ENCODE results near the gene DIS3L2.

Gene DIS3L2

GRCh38 chr2:232315049-232315922 lies 353.8 kb downstream of the DIS3L2 start:
- Histone ChIP-seq H3K79me2 (peaks cover 17% of the 10 kb centered on the region), H3K4me3 (ENCODE audit: low read depth, low read length) (no peak overlapping the region), H3K9ac (no peak overlapping the region), H2AFZ (no peak overlapping the region), H3K27ac (peak overlapping the region; percentile 22), H3K27me3 (ENCODE audit: control insufficient read depth, insufficient read depth, low read length) (no peaks in the 10 kb centered on the region), H3K9me3 (ENCODE audit: control insufficient read depth, low read length) (no peaks in the 10 kb centered on the region), H3K4me1 (peaks cover 20% of the 10 kb centered on the region), H3K4me2 (ENCODE audit: low read length) (no peak overlapping the region), H3K36me3 (ENCODE audit: control insufficient read depth, insufficient read depth, low read length) (no peaks in the 10 kb centered on the region)
- TF ChIP-seq CTCF (IDR thresholded peaks at IDR 0.05) = no peak

GRCh38 chr2:232315923-232316299 lies 354.4 kb downstream of the DIS3L2 start:
- H3K4me2 ChIP-seq (ENCODE audit: low read length) = no peak overlapping the region
- H3K27me3 ChIP-seq (ENCODE audit: control insufficient read depth, insufficient read depth, low read length) = no peaks in the 10 kb centered on the region
- H3K9ac ChIP-seq = no peak overlapping the region
- peaks cover 15% of the 10 kb centered on the region for H3K4me1 ChIP-seq
- H2AFZ ChIP-seq = no peak overlapping the region
- H3K27ac ChIP-seq = peak overlapping the region; percentile 26
- H3K36me3 ChIP-seq (ENCODE audit: control insufficient read depth, insufficient read depth, low read length) = no peaks in the 10 kb centered on the region
- H3K79me2 ChIP-seq = peaks cover 20% of the 10 kb centered on the region
- H3K4me3 ChIP-seq (ENCODE audit: low read depth, low read length) = no peak overlapping the region
- TF ChIP-seq CTCF (IDR thresholded peaks at IDR 0.05) = no peak
- no peaks in the 10 kb centered on the region for H3K9me3 ChIP-seq (ENCODE audit: control insufficient read depth, low read length)

GRCh38 chr2:232316461-232317330 lies 355.2 kb downstream of the DIS3L2 start:
- Histone ChIP-seq H3K36me3 (ENCODE audit: control insufficient read depth, insufficient read depth, low read length) (no peaks in the 10 kb centered on the region), H2AFZ (no peak overlapping the region), H3K27me3 (ENCODE audit: control insufficient read depth, insufficient read depth, low read length) (no peaks in the 10 kb centered on the region), H3K4me1 (peaks cover 12% of the 10 kb centered on the region), H3K9me3 (ENCODE audit: control insufficient read depth, low read length) (no peaks in the 10 kb centered on the region), H3K27ac (no peak overlapping the region), H3K79me2 (peaks cover 20% of the 10 kb centered on the region), H3K4me2 (ENCODE audit: low read length) (no peak overlapping the region), H3K9ac (no peak overlapping the region), H3K4me3 (ENCODE audit: low read depth, low read length) (no peak overlapping the region)
- no peak for TF ChIP-seq CTCF (IDR thresholded peaks at IDR 0.05)

- H3K4me2 ChIP-seq (ENCODE audit: low read length) = no peak overlapping the region
- no peak for TF ChIP-seq CTCF (IDR thresholded peaks at IDR 0.05)
- no peak overlapping the region for H3K27ac ChIP-seq
- peaks cover 20% of the 10 kb centered on the region for H3K79me2 ChIP-seq
- H3K36me3 ChIP-seq (ENCODE audit: control insufficient read depth, insufficient read depth, low read length) = no peaks in the 10 kb centered on the region
- no peak overlapping the region for H3K4me3 ChIP-seq (ENCODE audit: low read depth, low read length)
- no peak overlapping the region for H2AFZ ChIP-seq
- H3K27me3 ChIP-seq (ENCODE audit: control insufficient read depth, insufficient read depth, low read length) = no peaks in the 10 kb centered on the region
- H3K9me3 ChIP-seq (ENCODE audit: control insufficient read depth, low read length) = no peaks in the 10 kb centered on the region
- H3K4me1 ChIP-seq = peaks cover 14% of the 10 kb centered on the region
- H3K9ac ChIP-seq = no peak overlapping the region
These were observed 356.8 kb downstream of the DIS3L2 start for GRCh38 chr2:232318169-232318855.

All from parathyroid adenoma (tissue), 2 donors.